NOMO-1 treated with dmso at 0.1 percent for 144 hours (cell line): Measurements from ENCODE around the gene E2F3.
A peak's percentile ranks its signal among the peaks of the same experiment; 100 is the strongest.
"Not testable (repeated sequence)": the region's sequence is repeated elsewhere in the genome, so short reads cannot be mapped to it uniquely, and the experiment has no call there.

Source experiments
- DNase-seq: peaks from one replicate; lab custom pipeline; 2025; ENCODE audit not compliant: unreplicated experiment; lab: John Stamatoyannopoulos, UW

The E2F3 gene

DNA sequence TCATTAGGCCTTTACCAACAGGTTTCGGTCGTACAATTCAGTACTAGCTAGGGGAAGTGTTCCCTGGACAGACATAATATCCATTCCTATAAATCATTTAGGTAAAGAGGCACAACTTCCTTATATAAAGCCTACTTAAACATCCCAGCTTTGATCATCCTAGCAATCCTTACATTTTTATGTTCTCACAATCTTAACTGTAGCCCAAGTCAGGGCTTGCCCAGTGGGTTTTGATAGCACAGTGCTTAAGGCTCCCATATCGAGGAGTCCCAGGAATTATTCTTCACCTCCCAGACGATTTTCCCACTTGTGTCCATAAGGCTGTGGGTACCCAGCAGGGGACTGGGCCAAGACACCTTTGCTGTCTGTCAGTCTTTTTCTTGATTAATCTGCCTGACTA, 63.2 kb downstream of the E2F3 start:
- DNase-seq, result no peak

DNA sequence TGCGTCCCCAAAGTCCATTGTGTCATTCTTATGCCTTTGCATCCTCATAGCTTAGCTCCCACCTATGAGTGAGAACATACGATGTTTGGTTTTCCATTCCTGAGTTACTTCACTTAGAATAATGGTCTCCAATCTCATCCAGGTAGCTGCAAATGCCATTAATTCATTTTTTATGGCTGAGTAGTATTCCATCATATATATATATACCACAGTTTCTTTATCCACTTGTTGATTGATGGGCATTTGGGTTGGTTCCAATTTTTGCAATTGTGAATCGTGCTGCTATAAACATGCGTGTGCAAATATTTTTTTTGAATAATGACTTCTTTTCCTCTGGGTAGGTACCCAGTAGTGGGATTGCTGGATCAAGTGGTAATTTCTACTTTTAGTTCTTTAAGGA, 63.9 kb downstream of the E2F3 start:
- DNase-seq, result not testable (repeated sequence)

DNA sequence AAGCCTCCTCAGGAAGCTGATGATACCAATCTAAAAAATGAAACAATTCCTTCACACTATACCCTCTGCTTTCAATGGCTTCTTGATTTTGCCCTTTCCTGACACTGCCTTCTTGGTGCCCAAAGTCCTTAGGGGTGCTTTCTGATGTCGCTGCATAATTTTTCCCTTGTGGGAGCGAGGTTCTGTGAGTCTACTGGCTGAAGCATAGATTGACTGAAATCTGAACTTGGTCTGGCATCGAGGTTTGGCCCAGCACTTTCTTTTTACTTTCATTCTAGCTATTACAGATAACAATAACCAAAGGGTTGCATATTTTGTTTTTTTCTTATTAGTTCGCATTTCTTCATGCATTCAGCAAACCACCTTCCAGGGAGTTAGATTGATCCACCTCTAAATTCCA, 65.8 kb downstream of the E2F3 start:
- no peak for DNase-seq

DNA sequence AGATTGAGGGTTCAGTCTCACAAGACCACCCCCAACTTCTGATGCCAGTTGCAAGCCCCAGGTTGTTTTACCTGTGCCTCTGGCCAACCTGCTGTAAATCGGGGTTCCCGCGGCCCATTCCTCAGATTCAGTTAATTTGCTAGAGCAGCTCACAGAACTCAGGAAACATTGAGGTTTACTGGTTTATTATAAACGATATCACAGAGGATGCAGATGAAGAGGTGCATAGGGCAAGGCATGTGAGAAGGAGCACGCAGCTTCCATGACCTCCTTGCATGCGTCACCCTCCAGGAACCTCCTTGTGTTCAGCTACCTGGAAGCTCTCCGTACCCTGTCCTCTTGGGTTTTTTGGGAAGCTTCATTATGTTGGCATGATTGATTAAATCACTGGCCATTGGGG, 66.5 kb downstream of the E2F3 start:
- DNase-seq, result no peak

DNA sequence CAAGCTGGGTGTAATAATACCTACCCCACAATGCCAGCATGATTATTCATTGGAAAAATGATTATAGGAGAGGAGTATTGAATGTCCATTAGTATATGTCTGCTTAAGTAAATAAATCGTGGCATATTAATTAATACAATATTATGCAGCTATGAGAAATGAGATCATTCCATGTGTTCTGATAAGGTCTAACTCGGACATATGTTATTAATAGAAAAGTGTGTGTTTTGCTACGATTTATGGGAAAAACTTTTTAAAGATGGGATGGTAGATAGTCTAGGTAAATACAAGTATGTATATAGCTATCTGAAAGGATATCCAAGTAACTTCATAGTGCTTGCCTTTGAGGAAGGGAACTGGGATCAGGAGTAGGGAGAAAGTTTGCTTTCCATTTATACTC, 71.1 kb downstream of the E2F3 start:
- DNase-seq, result no peak

DNA sequence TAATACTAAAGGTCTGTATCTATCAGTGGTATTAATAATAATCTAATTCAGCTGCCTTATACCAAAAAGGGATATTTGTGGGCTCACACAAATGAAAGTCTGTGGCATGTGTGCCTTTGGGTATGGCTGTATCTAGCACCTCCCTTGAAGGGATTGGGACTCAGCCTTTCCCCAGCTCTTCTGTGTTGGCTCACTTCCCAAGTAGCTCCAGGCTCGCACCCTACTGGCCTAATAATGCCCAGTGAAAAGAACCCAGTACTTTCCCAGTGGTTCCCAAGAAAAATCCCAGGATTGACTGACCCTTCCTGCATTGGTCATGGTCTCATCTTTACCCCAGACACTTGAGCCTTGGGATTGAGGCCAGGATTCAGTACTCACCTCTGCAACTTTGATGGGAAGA, 71.8 kb downstream of the E2F3 start:
- no peak for DNase-seq

DNA sequence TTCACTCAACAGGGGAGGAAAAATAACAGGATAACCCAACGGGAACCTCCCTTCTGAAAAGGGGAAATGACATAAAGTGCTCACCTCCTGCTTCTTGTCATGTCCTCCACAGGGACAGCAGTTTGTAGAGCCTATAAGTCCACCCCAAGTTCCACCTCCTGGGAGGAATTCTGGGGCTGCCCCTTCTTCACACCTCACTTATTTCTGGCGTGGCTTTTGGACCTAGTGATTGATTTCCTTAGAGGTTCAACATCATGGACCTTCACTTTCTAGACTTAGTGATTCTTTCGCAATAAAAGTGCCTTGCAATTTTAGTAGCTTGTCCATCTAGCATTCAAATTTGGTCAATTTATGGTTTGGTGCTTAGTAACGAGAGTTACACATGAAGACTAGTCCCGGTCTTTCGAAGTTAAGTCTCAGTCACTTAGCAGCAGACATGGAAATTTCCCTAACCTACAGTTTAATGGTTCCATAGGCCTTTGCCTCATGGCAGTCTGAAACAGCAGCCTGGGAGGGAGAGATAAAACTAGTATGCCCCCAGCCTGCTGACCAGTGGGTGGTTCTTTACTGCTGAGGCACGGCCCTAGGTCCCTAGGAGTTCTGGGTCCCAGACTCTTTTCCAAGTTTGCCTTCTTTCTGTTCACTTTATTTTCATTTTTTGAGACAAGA, 73.3 kb downstream of the E2F3 start:
- DNase-seq, result no peak

DNA sequence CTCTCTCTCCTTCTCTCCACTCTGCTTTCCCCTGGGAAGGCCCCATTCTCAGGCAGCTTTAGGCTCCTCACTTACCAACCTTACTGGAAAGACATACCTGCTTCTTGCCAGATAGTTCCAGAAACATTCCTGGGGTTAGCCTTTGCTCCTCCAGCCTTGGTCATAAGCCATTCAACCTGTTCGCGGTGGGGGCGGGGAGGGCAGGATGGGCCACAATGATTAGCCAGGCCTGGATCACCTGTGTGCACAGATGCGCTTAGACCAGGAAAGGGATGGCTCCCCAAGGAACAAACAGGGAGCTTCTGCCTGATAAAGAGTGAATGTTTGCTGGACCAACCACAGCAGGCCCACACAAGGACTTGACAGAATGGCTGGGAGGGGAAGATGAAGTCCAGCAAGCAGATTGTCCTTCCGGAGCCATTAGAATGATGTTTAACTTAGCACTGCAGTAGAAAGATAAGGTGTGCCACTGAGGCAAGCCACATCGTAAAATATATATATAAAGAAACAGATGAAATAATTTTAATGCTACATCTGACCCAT, 74.9 kb downstream of the E2F3 start:
- DNase-seq, result no peak

DNA sequence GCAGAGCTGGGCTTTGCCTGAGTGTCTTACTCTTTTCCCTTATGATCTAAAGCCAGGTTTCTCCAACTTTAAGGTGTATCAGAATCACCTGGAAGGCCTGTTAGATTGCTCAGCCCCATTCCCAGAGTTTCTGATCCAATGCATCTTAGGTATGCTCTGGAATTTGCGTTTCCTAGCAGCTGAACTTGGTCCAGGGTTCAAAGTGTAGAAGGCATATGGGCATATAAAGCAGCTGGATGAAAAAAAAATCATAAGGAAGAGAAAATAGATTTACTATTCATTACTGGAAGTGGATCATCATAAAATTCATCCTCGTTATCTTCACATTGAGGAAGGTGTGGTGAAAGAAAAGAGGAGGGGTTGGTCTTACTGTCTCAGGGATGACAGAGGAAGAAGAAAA, 75.8 kb downstream of the E2F3 start:
- DNase-seq, result no peak

DNA sequence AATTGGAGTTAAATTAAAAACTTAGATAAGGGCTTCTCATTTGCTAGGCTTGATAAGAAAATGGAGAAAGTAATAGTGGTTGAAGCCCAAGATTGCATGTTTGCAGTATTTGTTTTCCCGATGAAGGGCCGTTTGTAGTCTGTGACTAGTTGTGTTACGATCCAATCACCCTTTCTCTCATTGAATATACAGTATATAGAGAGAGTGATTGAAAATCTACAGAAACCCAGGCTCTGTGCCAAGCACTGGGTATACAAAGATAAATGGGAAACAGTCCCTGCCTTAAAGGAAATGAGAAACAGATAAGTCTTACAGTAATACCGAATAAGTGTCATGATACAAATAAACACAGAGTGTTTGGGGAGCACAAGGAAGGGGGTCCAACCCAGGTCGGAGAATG, 77.4 kb downstream of the E2F3 start:
- no peak for DNase-seq

DNA sequence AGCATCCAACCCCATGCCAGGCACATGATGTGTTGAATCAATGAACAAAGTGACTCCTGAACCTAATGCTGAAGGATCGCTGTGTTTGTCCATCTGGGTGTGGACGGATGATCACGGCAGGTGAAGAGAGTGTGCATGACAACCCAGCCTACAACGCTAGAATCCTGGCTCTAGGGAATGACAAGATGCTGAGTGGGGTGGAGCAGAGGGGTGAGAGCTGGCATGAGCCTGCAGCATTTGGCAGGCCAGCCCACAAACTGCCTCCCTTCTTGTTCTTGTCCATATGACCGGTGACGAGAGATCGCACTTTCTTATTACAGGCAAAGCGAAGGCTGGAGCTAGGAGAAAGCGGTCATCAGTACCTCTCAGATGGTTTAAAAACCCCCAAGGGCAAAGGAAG, 77.8 kb downstream of the E2F3 start:
- DNase-seq, result no peak

DNA sequence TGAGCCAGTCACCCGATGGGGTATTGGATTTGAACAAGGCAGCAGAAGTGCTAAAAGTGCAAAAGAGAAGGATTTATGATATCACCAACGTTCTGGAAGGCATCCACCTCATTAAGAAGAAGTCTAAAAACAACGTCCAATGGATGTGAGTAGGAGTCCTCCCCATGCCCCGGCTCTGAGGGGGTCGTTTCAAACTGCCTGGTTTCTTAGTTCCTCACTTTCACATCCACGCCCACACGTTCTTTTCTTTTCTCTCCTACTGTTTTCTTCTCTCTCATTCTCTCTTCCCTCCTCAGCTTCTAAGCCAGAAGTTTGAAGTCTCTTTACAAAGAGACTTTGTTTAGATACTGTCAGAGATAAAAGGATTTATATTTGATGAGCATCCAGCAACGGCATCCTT, 79.6 kb downstream of the E2F3 start:
- DNase-seq, result no peak

DNA sequence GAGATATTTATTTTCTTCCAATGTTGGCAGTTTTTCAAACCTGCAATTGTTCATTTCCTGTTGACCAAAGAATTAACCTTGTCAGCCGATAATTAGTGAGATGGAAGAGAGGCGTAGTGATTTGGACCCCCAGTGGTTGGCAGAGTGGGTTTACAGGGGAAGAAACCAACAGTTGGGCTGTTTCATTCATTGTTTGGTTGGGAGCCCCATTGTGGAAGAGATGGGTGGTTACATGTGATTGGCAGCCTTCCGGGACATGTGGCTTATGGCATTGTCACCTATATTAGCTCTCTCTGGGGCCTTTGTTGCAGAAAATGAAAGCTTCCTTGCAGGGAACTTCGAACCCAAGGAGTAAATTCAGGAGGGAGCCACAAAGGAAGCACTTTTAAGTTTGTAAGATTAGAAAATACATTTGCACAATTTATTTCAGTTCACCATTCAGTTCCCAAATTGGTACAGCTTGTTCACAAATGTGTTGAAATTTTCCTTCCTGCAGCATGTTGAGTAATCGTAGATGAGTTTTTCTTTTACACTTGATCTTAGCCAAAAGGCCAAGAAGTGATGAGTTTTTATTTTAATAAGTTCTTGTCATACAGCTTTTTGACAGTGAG, 82.3 kb downstream of the E2F3 start:
- peak; percentile 53 for DNase-seq

DNA sequence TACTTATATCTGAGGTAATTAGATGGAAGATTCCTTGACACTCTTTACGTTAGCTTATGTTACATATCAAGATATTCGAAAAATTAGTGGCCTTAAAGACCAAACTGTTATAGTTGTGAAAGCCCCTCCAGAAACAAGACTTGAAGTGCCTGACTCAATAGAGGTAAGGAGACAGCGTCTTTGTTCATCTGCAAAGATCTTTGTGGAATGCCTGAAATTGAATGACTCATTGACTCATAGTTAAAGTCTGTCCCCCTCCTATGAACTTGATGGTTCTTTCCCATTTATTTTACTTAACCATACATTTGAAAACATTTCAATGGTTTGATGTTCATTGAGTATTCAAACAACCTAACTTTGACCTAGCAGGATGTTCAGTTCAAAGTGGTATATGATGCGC, 85.0 kb downstream of the E2F3 start:
- DNase-seq, result no peak

DNA sequence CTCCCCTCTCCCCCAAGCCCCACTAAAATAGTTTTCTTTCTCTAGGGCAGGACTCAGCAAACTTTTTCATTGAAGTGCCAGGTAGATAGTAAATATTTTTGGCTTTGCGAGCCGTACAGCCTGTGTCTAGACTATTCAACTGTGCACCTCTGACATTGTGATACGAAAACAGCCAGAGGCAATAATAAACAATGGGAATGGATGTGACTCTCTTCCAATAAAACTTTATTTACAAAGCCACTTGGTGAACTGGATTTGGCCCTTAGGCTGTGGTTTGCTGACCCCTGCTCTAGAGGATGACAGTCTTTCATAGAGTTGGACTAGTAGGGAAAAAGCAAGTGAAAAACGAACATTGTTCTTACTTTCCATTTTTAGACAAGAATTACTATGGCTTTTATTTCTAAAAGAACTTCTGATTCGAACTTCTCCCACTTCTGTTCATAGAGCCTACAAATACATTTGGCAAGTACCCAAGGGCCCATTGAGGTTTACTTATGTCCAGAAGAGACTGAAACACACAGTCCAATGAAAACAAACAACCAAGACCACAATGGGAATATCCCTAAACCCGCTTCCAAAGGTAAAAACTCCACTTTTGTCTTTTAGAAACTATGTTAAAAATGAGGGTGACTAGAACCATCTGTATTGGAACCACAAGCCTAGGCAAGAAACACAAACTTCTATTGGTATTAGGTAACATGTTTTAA, 86.1 kb downstream of the E2F3 start:
- no peak for DNase-seq

DNA sequence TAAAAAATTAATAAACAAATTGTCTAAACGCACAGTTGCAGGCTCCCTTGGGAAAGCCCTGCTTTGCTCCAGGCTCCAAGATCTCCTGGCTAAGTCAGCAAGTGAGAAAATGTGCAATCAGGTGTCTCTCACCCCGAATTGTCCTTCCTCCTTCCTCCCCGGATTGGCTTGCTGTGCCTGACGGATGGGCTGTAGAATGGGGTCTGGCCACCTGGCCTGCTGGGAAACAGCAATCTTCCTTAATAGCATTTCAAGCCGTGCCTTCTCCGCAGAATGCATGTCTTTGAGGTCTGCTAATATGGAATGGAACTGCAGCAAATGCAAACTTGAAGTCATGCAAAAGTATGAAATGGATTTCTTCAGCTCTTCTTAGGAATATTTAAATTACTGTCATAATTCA, 88.9 kb downstream of the E2F3 start:
- no peak for DNase-seq

DNA sequence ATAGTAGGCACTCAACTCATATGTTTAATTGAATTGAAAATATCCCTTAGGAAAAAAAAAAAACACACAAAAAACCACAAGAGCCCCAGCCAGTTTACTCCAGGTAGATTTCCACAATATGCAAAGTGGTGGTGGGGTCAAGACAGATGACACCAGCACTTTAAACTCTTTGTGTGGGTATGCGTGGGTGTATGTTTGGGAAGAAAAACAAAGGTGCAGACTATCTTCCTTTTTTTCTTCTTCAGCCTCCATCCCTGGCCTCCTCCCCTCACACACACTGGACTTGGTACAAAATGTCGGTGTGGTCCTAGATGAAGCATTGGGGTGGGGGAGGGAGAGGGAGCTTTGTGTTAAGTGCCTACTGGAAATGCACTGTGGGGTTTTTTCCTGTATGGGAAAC, 90.4 kb downstream of the E2F3 start:
- DNase-seq, result no peak

DNA sequence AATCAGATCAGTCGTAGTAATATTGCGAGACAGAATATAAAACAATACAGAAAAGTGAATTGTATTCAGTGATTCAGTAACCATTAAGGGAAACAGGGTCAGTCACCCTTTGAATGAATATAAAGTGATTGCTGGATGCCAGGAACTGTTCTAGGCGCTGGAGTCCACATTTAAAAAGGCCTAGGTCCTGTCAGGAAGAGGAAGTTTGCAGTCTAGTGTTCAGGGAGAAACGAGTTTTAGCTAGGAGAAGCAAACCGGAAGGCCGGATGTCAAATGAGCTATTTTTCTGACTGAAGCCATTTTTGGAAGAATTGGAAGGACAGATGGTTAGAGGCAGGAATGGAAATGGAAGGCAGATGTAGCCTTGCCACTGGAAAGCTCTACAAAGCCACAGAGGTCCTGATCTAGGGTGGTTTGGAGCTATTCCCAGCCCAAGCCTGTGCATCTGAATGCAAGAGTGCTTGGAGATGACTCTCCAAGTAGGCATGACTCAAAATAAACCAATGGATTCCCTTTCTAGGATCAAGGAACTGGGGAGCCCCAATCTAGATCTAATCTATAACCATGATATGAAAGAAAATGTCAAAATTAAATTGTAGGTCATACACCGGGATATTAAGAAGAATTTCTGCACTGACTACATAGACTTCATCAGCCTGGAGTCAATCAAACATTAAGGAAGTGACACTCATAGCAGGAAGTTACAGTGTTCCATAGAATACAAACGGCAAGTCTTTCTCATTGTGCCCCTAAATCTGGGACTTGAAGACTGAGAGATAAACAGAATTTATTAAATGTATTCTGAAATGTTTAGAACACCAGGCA, 95.7 kb downstream of the E2F3 start:
- DNase-seq, result no peak

DNA sequence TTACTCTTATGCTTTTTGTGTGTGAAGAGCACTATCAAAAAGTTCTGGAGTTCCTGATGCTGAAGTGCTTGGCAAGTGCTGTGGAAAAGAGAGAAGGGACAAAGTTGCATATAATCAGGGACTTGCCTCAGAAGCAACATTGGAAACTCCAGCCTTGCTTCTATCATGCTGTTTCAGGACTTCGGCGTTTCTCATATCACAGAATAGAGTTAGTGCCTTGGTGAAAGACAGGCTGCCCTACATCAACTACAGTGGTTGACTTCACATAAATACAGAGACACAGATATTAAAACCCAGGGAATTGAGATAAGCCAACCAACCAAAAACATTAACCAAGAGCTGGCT, 96.3 kb downstream of the E2F3 start:
- DNase-seq, result no peak

DNA sequence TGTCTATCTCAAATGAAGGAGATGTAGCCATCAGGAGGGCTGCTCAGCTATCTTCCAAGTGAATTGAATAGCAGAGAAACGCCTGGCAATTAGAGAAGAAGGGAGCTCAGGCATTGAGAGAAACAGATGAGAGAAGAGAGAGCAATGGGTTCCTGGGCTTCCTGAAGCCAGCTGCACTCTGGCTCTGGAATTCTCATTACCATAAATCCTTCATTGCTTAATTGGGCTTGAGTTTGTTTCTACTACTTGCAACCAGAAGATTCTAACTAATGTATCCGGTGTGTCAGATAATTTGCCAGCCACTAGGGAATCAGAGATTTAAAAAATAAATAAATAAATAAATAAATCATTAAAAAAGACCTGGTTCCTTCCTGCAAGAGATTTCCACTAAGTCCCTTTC, 107.5 kb downstream of the E2F3 start:
- no peak for DNase-seq

DNA sequence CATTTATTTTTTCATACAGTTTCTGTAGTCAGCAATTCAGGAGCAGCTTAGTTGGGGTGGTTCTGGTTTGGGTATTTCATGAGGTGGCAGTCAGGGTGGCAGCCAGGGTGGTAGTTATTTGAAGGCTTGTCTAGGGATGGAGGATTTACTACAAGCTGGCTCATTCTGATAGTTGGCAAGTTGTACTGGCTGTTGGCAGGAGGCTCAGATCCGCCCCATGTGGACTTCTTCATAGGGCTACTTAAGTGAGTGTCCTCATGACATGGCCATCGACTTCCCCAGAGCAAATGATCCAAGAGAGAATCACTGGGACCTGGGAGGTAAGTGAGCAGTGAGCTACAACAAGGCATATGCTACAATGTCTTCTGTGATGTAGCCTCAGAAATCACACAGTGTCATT, 110.2 kb downstream of the E2F3 start:
- no peak for DNase-seq

DNA sequence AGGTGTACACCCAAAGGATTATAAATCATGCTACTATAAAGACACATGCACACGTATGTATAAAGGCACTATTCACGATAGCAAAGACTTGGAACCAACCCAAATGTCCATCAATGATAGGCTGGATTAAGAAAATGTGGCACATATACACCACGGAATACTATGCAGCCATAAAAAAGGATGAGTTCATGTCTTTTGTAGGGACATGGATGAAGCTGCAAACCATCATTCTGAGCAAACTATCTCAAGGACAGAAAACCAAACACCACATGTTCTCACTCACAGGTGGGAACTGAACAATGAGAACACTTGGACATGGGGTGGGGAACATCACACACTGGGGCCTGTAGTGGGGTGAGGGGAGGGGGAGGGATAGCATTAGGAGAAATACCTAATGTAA, 123.5 kb downstream of the E2F3 start:
- DNase-seq, result not testable (repeated sequence)
